Measurements from ENCODE around the gene RBMS3. TPM values are rescaled to one million over a fixed set of nuclear protein-coding genes. Genes with fewer than 3 reads are reported as not detected.

Gene RBMS3
- total RNA-seq, 6 donors from 2014 or later: 39.8 to 102 (median 57.2) TPM

DNA sequence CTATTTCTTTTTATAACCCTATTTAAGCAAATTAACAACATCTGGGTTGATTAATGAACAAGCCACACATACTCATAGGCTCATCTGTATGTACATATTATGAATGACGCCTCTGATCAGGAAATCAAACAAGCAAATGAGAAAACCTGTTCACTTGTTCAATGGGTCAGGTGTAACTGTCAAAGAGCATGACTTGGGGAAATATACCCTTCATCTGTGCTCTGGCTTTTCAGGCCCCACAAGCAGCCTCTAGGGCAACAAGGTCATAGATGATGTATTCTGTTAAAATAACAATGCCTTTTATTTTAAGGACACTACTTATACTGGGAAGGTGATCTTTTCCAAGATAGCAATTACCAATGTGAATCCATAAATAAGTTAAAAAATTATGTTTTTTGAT, 102.0 kb downstream of the RBMS3 start:
- 91 to 95% methylated on average over 1 of the region's 1 CpG for WGBS, 2 donors
- H3K9me3 ChIP-seq: no peaks in the 10 kb centered on the region
- no peak for TF ChIP-seq POLR2A (IDR thresholded peaks at IDR 0.05)
- TF ChIP-seq EP300 (IDR thresholded peaks at IDR 0.05): no peak
- TF ChIP-seq, protein P1, sequence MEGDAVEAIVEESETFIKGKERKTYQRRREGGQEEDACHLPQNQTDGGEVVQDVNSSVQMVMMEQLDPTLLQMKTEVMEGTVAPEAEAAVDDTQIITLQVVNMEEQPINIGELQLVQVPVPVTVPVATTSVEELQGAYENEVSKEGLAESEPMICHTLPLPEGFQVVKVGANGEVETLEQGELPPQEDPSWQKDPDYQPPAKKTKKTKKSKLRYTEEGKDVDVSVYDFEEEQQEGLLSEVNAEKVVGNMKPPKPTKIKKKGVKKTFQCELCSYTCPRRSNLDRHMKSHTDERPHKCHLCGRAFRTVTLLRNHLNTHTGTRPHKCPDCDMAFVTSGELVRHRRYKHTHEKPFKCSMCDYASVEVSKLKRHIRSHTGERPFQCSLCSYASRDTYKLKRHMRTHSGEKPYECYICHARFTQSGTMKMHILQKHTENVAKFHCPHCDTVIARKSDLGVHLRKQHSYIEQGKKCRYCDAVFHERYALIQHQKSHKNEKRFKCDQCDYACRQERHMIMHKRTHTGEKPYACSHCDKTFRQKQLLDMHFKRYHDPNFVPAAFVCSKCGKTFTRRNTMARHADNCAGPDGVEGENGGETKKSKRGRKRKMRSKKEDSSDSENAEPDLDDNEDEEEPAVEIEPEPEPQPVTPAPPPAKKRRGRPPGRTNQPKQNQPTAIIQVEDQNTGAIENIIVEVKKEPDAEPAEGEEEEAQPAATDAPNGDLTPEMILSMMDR (IDR thresholded peaks at IDR 0.05): no peak
- no peak for TF ChIP-seq POLR2AphosphoS5 (IDR thresholded peaks at IDR 0.05)
- no peaks in the 10 kb centered on the region for H3K27me3 ChIP-seq
- H3K4me1 ChIP-seq: peaks cover 0 to 7% (median 0%) of the 10 kb centered on the region in 4 donors
- H3K27ac ChIP-seq: no peak overlapping the region
- DNase-seq (no peak), ATAC-seq (ENCODE audit: low FRiP score in 2 of 2) (no peak)
- H3K36me3 ChIP-seq: no peaks in the 10 kb centered on the region
- H3K4me3 ChIP-seq: no peak overlapping the region

- H3K27ac ChIP-seq: no peak overlapping the region
- DNase-seq (no peak), ATAC-seq (ENCODE audit: low FRiP score in 2 of 2) (peak in 1 of 2 donors; percentile 87)
- H3K9me3 ChIP-seq: no peaks in the 10 kb centered on the region
- no peaks in the 10 kb centered on the region for H3K36me3 ChIP-seq
- WGBS, 2 donors: 78% methylated on average over 6 of the region's 6 CpGs
- H3K4me1 ChIP-seq: peaks cover 0 to 7% (median 0%) of the 10 kb centered on the region in 4 donors
- no peaks in the 10 kb centered on the region for H3K27me3 ChIP-seq
- no peak overlapping the region for H3K4me3 ChIP-seq
- TF ChIP-seq, protein P1 (IDR thresholded peaks at IDR 0.05): no peak
- TF ChIP-seq POLR2A (IDR thresholded peaks at IDR 0.05): no peak
- no peak for TF ChIP-seq POLR2AphosphoS5 (IDR thresholded peaks at IDR 0.05)
Observed at GRCh38 chr3:29384640-29385039, 103.8 kb downstream of the RBMS3 start.

DNA sequence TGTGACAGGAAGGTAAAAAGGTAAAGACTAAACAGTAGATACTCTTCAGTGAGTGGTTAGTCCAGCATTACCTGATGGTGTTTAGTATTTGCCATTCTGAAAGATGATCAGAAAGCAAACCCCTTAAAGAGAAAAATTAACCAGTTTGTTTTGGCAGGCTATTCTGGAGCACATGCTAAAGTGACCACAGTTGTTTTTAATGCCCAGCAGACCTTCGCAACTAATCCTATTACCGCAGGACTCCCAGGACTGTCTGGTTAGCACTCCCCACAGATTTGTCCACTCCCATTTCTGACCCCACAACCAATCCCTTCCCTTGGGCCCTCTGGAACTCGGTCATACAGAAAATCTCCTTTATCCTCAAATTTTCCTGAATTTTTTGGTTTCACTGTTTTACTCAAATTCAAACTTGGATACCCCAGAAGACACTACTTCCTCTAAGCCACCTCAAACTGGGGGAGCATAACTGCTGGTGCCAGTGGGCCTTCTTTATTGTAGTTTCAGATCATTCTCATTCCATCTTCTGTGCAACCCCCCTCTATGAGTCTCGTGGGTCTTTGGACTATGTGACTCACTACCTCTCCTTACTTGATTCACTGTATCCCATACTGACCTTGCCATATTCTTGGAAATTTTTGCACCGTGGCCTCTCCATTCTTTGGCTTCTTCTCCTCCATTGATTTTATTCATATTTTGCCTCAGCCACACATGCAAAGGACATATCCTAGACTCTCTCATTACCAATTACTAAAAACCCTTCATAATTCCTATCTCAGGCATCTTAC, 104.4 kb downstream of the RBMS3 start:
- WGBS, 2 donors: 75 to 86% methylated on average over 5 of the region's 5 CpGs
- no peak for TF ChIP-seq EP300 (IDR thresholded peaks at IDR 0.05)
- TF ChIP-seq, protein P1 (IDR thresholded peaks at IDR 0.05): no peak
- TF ChIP-seq POLR2A (IDR thresholded peaks at IDR 0.05): no peak
- peak in 1 of 2 donors; percentile 47 for ATAC-seq (ENCODE audit: low FRiP score in 2 of 2)
- no peak for DNase-seq
- Histone ChIP-seq H3K27me3 (no peaks in the 10 kb centered on the region), H3K4me3 (no peak overlapping the region), H3K9me3 (no peaks in the 10 kb centered on the region), H3K36me3 (no peaks in the 10 kb centered on the region), H3K4me1 (peaks cover 0 to 7% (median 0%) of the 10 kb centered on the region in 4 donors), H3K27ac (no peak overlapping the region)

- DNase-seq: no peak
- no peaks in the 10 kb centered on the region for H3K36me3 ChIP-seq
- no peak for ATAC-seq (ENCODE audit: low FRiP score in 2 of 2)
- TF ChIP-seq POLR2A (IDR thresholded peaks at IDR 0.05): no peak
- no peak for TF ChIP-seq POLR2AphosphoS5 (IDR thresholded peaks at IDR 0.05)
- TF ChIP-seq, protein P1 (IDR thresholded peaks at IDR 0.05): no peak
- no peak for TF ChIP-seq EP300 (IDR thresholded peaks at IDR 0.05)
- no peak overlapping the region for H3K4me3 ChIP-seq
- no peaks in the 10 kb centered on the region for H3K4me1 ChIP-seq
- no peak overlapping the region for H3K27ac ChIP-seq
- WGBS, 2 donors: 51 to 62% methylated on average over 2 of the region's 2 CpGs
- H3K9me3 ChIP-seq: no peaks in the 10 kb centered on the region
- no peaks in the 10 kb centered on the region for H3K27me3 ChIP-seq
Observed at GRCh38 chr3:29389362-29389761, 108.5 kb downstream of the RBMS3 start.

Measured in upper lobe of left lung (tissue), 6 donors.